Umbilical cord (tissue), 2 donors: Measurements from ENCODE around the gene ACVR1B. TPM values are rescaled to one million over a fixed set of nuclear protein-coding genes. Genes with fewer than 3 reads are reported as not detected.
A peak's percentile ranks its signal among the peaks of the same experiment; 100 is the strongest.

Experiments
- DNase-seq: peaks from one replicate; pipeline ENCODE4 v3.0.0-alpha.2; 2015; ENCODE audit warnings: low spot score
- total RNA-seq: library from RNA; depleted of rRNA; stranded (reverse); fragments of >200 nt; gene quantifications from one replicate; pipeline ENCODE4 v1.2.3, GENCODE V29; 2014; ENCODE audit warnings: low replicate concordance; ENCODE audit not compliant: insufficient read depth

Gene ACVR1B
- 34.9 TPM for total RNA-seq

GRCh38 chr12:51951199-51951842, at the start of gene ACVR1B:
Gene ACVR1B (plus strand): TSS chr12:51951699. CDS start chr12:51951744, 45 bp downstream.
- peak; percentile 92 for DNase-seq

- no peak for DNase-seq
Measured at GRCh38 chr12:51901881-51902280, 49.6 kb upstream of the ACVR1B start.

- DNase-seq = peak; percentile 30
Measured at GRCh38 chr12:51904951-51905470, 46.5 kb upstream of the ACVR1B start.

- DNase-seq = peak; percentile 87
Measured at GRCh38 chr12:51905471-51906429, 45.7 kb upstream of the ACVR1B start.

GRCh38 chr12:51906430-51907082, 44.9 kb upstream of the ACVR1B start:
- peak; percentile 38 for DNase-seq

- DNase-seq = peak; percentile 33
Measured at GRCh38 chr12:51907083-51907855, 44.2 kb upstream of the ACVR1B start, which contains the start of gene ACVRL1. Gene ACVRL1 (plus strand): TSS chr12:51907504. CDS start chr12:51912475, 4,971 bp downstream.

GRCh38 chr12:51907856-51908425, 43.6 kb upstream of the ACVR1B start:
- DNase-seq = no peak

- no peak for DNase-seq
Measured at GRCh38 chr12:51908876-51909592, 42.5 kb upstream of the ACVR1B start.

GRCh38 chr12:51910168-51910567, 41.3 kb upstream of the ACVR1B start:
- no peak for DNase-seq

GRCh38 chr12:51910691-51911090, 40.8 kb upstream of the ACVR1B start:
- DNase-seq = no peak

GRCh38 chr12:51911307-51911706, 40.2 kb upstream of the ACVR1B start:
- DNase-seq = no peak

GRCh38 chr12:51911788-51912711, 39.4 kb upstream of the ACVR1B start:
- DNase-seq = no peak

GRCh38 chr12:51913071-51914033, 38.1 kb upstream of the ACVR1B start:
- no peak for DNase-seq

- DNase-seq = no peak
Measured at GRCh38 chr12:51914034-51914923, 37.2 kb upstream of the ACVR1B start.

- no peak for DNase-seq
Measured at GRCh38 chr12:51915003-51915625, 36.4 kb upstream of the ACVR1B start.

- no peak for DNase-seq
Measured at GRCh38 chr12:51915951-51916350, 35.5 kb upstream of the ACVR1B start.
